SK-N-SH (cell line): Measurements from ENCODE around the gene GLRA3. TPM values are rescaled to one million over a fixed set of nuclear protein-coding genes. Genes with fewer than 3 reads are reported as not detected.

Experiments
- CTCF ChIA-PET: fragments of 300-600, 350-600 bp; formaldehyde crosslinking; extraction: SDS; loops from one replicate; lab custom pipeline; 2021; lab: Yijun Ruan, JAX
- POLR2A ChIA-PET: fragments of 350-600 bp; sonication (Branson Sonifier 250); formaldehyde crosslinking; extraction: SDS; loops from one replicate; lab custom pipeline; 2020; ENCODE audit warnings: antibody characterized with exemption, inconsistent platforms; lab: Yijun Ruan, JAX
- DNase-seq: peaks from one replicate; pipeline ENCODE4 v3.0.0; 2012
- H2AFZ ChIP-seq: fragments of 200-600 bp; sonication (generic); 2 replicates; pipeline ENCODE4 v1.8.1; 2016; ENCODE audit warnings: antibody characterized with exemption, mild to moderate bottlenecking, low read depth
- H3F3A ChIP-seq: fragments of 200-600 bp; sonication (generic); replicated peaks from 2 replicates; pipeline ENCODE3; 2016; ENCODE audit warnings: antibody characterized with exemption, mild to moderate bottlenecking; ENCODE audit not compliant: insufficient read depth
- H3K27ac ChIP-seq, 2 experiments: fragments of 200-500 bp in 1 of 2; fragments of 200-600 bp in 1 of 2; sonication (Bioruptor generic) in 1 of 2; sonication (generic), shearing (Covaris generic) in 1 of 2; 2 replicates each; pipeline versions ENCODE4 v1.5.1 to v1.6.1; 2014 to 2016; ENCODE audit warnings: low read depth in 2 of 2, inconsistent platforms in 1 of 2, low read length in 1 of 2, mild to moderate bottlenecking in 1 of 2, mixed read lengths in 1 of 2
- H3K27me3 ChIP-seq: fragments of 200-600 bp; sonication (generic), shearing (Covaris generic); 2 replicates; pipeline ENCODE4 v1.6.1; 2016; ENCODE audit warnings: mixed run types; ENCODE audit not compliant: insufficient read depth
- H3K36me3 ChIP-seq, 2 experiments: fragments of 200-500 bp in 1 of 2; fragments of 200-600 bp in 1 of 2; sonication (Bioruptor generic) in 1 of 2; sonication (generic) in 1 of 2; replicated peaks in 1 of 2; 2 replicates each; pipeline versions ENCODE3 to v1.5.1; 2014 to 2016; ENCODE audit warnings: low read length in 1 of 2, mild to moderate bottlenecking in 1 of 2; ENCODE audit not compliant: insufficient read depth in 2 of 2, control insufficient read depth in 1 of 2
- H3K4me1 ChIP-seq, 2 experiments: fragments of 200-500 bp in 1 of 2; fragments of 200-600 bp in 1 of 2; sonication (Bioruptor generic) in 1 of 2; sonication (generic), shearing (Covaris generic) in 1 of 2; 2 replicates each; pipeline versions ENCODE4 v1.5.1 to v1.6.1; 2014 to 2016; ENCODE audit warnings: low read depth in 1 of 2, low read length in 1 of 2, mixed run types in 1 of 2; ENCODE audit not compliant: insufficient read depth in 2 of 2, control insufficient read depth in 1 of 2
- H3K4me2 ChIP-seq: fragments of 200-600 bp; sonication (generic), shearing (Covaris generic); 2 replicates; pipeline ENCODE4 v1.6.1; 2017; ENCODE audit warnings: mixed run types
- H3K4me3 ChIP-seq, 2 experiments: fragments of 200-500 bp in 1 of 2; fragments of 200-600 bp in 1 of 2; sonication (Bioruptor generic) in 1 of 2; sonication (generic), shearing (Covaris generic) in 1 of 2; 2 replicates each; pipeline versions ENCODE4 v1.5.1 to v1.8.1; 2014 to 2016; ENCODE audit warnings: low read depth in 2 of 2, inconsistent platforms in 1 of 2, low read length in 1 of 2, mild to moderate bottlenecking in 1 of 2, mixed read lengths in 1 of 2, moderate library complexity in 1 of 2
- H3K79me2 ChIP-seq: fragments of 200-600 bp; sonication (generic); 2 replicates; pipeline ENCODE4 v1.8.1; 2017; ENCODE audit warnings: mild to moderate bottlenecking; ENCODE audit not compliant: insufficient read depth
- H3K9ac ChIP-seq: fragments of 200-600 bp; sonication (generic); 2 replicates; pipeline ENCODE4 v1.6.1; 2017; ENCODE audit warnings: mixed run types
- H3K9me2 ChIP-seq: fragments of 200-600 bp; sonication (generic); 2 replicates; pipeline ENCODE4 v1.6.1; 2017; ENCODE audit warnings: mixed run types
- H3K9me3 ChIP-seq: fragments of 200-600 bp; sonication (generic); 2 replicates; pipeline ENCODE4 v1.6.1; 2017; ENCODE audit warnings: mixed run types, mild to moderate bottlenecking, moderate library complexity
- H4K20me1 ChIP-seq: fragments of 200-600 bp; sonication (generic); 2 replicates; pipeline ENCODE4 v1.6.1; 2017; ENCODE audit warnings: mild to moderate bottlenecking, mixed run types; ENCODE audit not compliant: insufficient read depth
- CHD2 ChIP-seq: fragments of 150-350 bp; IDR thresholded peaks from 2 replicates; pipeline ENCODE4 v1.6.1; 2018; ENCODE audit warnings: low read length; ENCODE audit not compliant: partially characterized antibody
- CTCF ChIP-seq: fragments of 200-600 bp; sonication (generic); IDR thresholded peaks from 2 replicates; pipeline ENCODE4 v1.6.1; 2017; ENCODE audit warnings: antibody characterized with exemption, mild to moderate bottlenecking, moderate library complexity
- EP300 ChIP-seq, 2 experiments: IDR thresholded peaks; 2 replicates each; pipeline versions ENCODE4 v1.4.0 to v1.6.1; 2012; ENCODE audit warnings: borderline replicate concordance in 1 of 2, low read depth in 1 of 2, low read length in 1 of 2
- EZH2phosphoT487 ChIP-seq: fragments of 200-600 bp; sonication (generic); IDR thresholded peaks from 2 replicates; pipeline ENCODE4 v1.6.1; 2017; ENCODE audit warnings: low read depth, mixed run types, mild to moderate bottlenecking, antibody characterized with exemption, moderate library complexity, borderline replicate concordance
- FOSL2 ChIP-seq: IDR thresholded peaks from 2 replicates; pipeline ENCODE4 v1.4.0; 2012; ENCODE audit warnings: low read depth, mild to moderate bottlenecking, moderate library complexity, borderline replicate concordance
- GABPA ChIP-seq: IDR thresholded peaks from 2 replicates; pipeline ENCODE4 v1.4.0; 2012; ENCODE audit warnings: low read depth, mild to moderate bottlenecking
- GATA2 ChIP-seq: sonication (generic); formaldehyde crosslinking; IDR thresholded peaks from 2 replicates; pipeline ENCODE4 v1.5.0; 2020; ENCODE audit warnings: mild to moderate bottlenecking, missing genetic modification reagents
- IRF3 ChIP-seq: fragments of 150-350 bp; IDR thresholded peaks from 2 replicates; pipeline ENCODE4 v1.6.1; 2016; ENCODE audit warnings: mild to moderate bottlenecking, low read depth, low read length
- MXI1 ChIP-seq: IDR thresholded peaks from 2 replicates; pipeline ENCODE4 v1.6.1; 2012; ENCODE audit warnings: mild to moderate bottlenecking, low read depth, low read length, improper control_type of control experiment
- NRF1 ChIP-seq: IDR thresholded peaks from 2 replicates; pipeline ENCODE4 v1.6.1; 2012; ENCODE audit warnings: low read depth, mild to moderate bottlenecking, low read length
- RAD21 ChIP-seq: IDR thresholded peaks from 2 replicates; pipeline ENCODE4 v1.6.1; 2012; ENCODE audit warnings: mild to moderate bottlenecking, low read length
- RCOR1 ChIP-seq: fragments of 150-350 bp; IDR thresholded peaks from 2 replicates; pipeline ENCODE4 v1.6.1; 2017; ENCODE audit warnings: antibody characterized with exemption, low read length
- REST ChIP-seq: IDR thresholded peaks from 2 replicates; pipeline ENCODE4 v1.6.1; 2012; ENCODE audit warnings: mild to moderate bottlenecking, low read depth, low read length, moderate library complexity
- RFX5 ChIP-seq: IDR thresholded peaks from 2 replicates; pipeline ENCODE4 v1.6.1; 2012; ENCODE audit warnings: mild to moderate bottlenecking, improper control_type of control experiment, low read length
- RXRA ChIP-seq: IDR thresholded peaks from 2 replicates; pipeline ENCODE4 v1.4.0; 2012; ENCODE audit warnings: low read depth, mild to moderate bottlenecking, borderline replicate concordance
- SMC3 ChIP-seq: IDR thresholded peaks from 2 replicates; pipeline ENCODE4 v1.6.1; 2012; ENCODE audit warnings: low read depth, low read length, improper control_type of control experiment
- TAF1 ChIP-seq: IDR thresholded peaks from 2 replicates; pipeline ENCODE4 v1.6.1; 2012; ENCODE audit warnings: low read depth, mild to moderate bottlenecking, low read length, moderate library complexity, borderline replicate concordance
- WGBS: methylation state at CpG from one replicate; pipeline ENCODE4 v1.1.6; 2017; ENCODE audit warnings: low lambda C conversion rate; 5-methylcytosine and 5-hydroxymethylcytosine counted together
- polyA plus RNA-seq, 3 experiments: library from polyadenylated mRNA; depleted of rRNA; stranded (reverse); fragments of >200 nt; gene quantifications; 2 replicates each; pipeline ENCODE4 v1.2.3, GENCODE V29; 2012

Gene GLRA3
- polyA plus RNA-seq, 1 of the 3 experiments (the other 2 are of a cell fraction), result not detected

- CTCF ChIA-PET, result interaction anchor here (1.1 kb wide), 1 partner anchor 10 kb away, joined by 3 read pairs; no protein-coding TSS in a partner anchor
- H3K79me2 ChIP-seq, result no peaks in the 10 kb centered on the region
Measured at GRCh38 chr4:174591243-174592021, 237.6 kb downstream of the GLRA3 start.

More at GRCh38 chr4:174591243-174592021, 237.6 kb downstream of the GLRA3 start:
- Histone ChIP-seq H3K4me2 (no peak overlapping the region), H3F3A (no peaks in the 10 kb centered on the region), H3K36me3 (no peaks in the 10 kb centered on the region)
- no peak for TF ChIP-seq NRF1
- no peak for TF ChIP-seq MXI1
- no peak for TF ChIP-seq RCOR1
- no peak for TF ChIP-seq CHD2
- TF ChIP-seq EP300 (IDR thresholded peaks at IDR 0.05; ENCODE audit: borderline replicate concordance in 1 of 2, low read depth in 1 of 2, low read length in 1 of 2), result no peak
- TF ChIP-seq GABPA, result no peak
- no peak for TF ChIP-seq EZH2phosphoT487
- no peak for TF ChIP-seq RAD21
- no peak for TF ChIP-seq TAF1
- TF ChIP-seq IRF3, result no peak
- TF ChIP-seq FOSL2, result no peak
- no peak for TF ChIP-seq RFX5
- TF ChIP-seq RXRA, result no peak
- no peak for TF ChIP-seq CTCF
- TF ChIP-seq REST, result no peak
- no peak for TF ChIP-seq SMC3
- no peak for TF ChIP-seq GATA2 (CRISPR knock-in tag)
- TF ChIP-seq, all 33 proteins: peak for 0
- Histone ChIP-seq H3K27ac (no peak overlapping the region), H3K9me3 (no peaks in the 10 kb centered on the region), H4K20me1 (no peaks in the 10 kb centered on the region), H3K9ac (no peak overlapping the region), H3K4me1 (no peaks in the 10 kb centered on the region), H3K27me3 (no peaks in the 10 kb centered on the region), H3K9me2 (no peaks in the 10 kb centered on the region; the same call in 1 of the 2 replicates), H3K4me3 (no peak overlapping the region), H2AFZ (no peak overlapping the region)
- POLR2A ChIA-PET, result no interaction called here
- 39% methylated on average over 5 of the region's 5 CpGs for WGBS
- DNase-seq, result no peak
